GM18858 (cell line): ENCODE measurements around the gene SLC25A48.
A peak's percentile ranks its signal among the peaks of the same experiment; 100 is the strongest.

Experiments
- ATAC-seq: cut with Tn5 transposase; IDR thresholded peaks from one replicate; pipeline ENCODE4 v1.9.1; 2021; ENCODE audit not compliant: unreplicated experiment

The SLC25A48 gene

GRCh38 chr5:135834639-135835529 is at the start of gene SLC25A48:
TSS of gene SLC25A48 (plus strand) at chr5:135834663. CDS start at chr5:135834848, 185 bp downstream.
- peak; percentile 62 for ATAC-seq

GRCh38 chr5:135800656-135801055 is 33.8 kb upstream of the SLC25A48 start:
- no peak for ATAC-seq

GRCh38 chr5:135810188-135810943 is 24.1 kb upstream of the SLC25A48 start:
- ATAC-seq = no peak

- no peak for ATAC-seq
These were observed 23.5 kb upstream of the SLC25A48 start for GRCh38 chr5:135811007-135811406.

- ATAC-seq = no peak
These were observed 20.7 kb upstream of the SLC25A48 start for GRCh38 chr5:135813758-135814157.

- ATAC-seq = no peak
These were observed 20.1 kb upstream of the SLC25A48 start for GRCh38 chr5:135814316-135814715.

GRCh38 chr5:135814812-135815211 is 19.7 kb upstream of the SLC25A48 start:
- no peak for ATAC-seq

GRCh38 chr5:135821061-135821801 is 13.2 kb upstream of the SLC25A48 start:
- no peak for ATAC-seq

GRCh38 chr5:135821802-135822201 is 12.7 kb upstream of the SLC25A48 start:
- ATAC-seq = no peak

GRCh38 chr5:135822286-135822685 is 12.2 kb upstream of the SLC25A48 start:
- no peak for ATAC-seq

- ATAC-seq = no peak
These were observed 11.5 kb upstream of the SLC25A48 start for GRCh38 chr5:135822959-135823358.

- no peak for ATAC-seq
These were observed 10.6 kb upstream of the SLC25A48 start for GRCh38 chr5:135823881-135824280.

- no peak for ATAC-seq
These were observed 9.9 kb upstream of the SLC25A48 start for GRCh38 chr5:135824541-135825041.

- no peak for ATAC-seq
These were observed 8.9 kb upstream of the SLC25A48 start for GRCh38 chr5:135825373-135826220.

- ATAC-seq = no peak
These were observed 8.3 kb upstream of the SLC25A48 start for GRCh38 chr5:135826221-135826525.

GRCh38 chr5:135826994-135827671 is 7.3 kb upstream of the SLC25A48 start:
- ATAC-seq = no peak

GRCh38 chr5:135827965-135828781 is 6.3 kb upstream of the SLC25A48 start:
- no peak for ATAC-seq

- ATAC-seq = no peak
These were observed 5.7 kb upstream of the SLC25A48 start for GRCh38 chr5:135828782-135829127.

- ATAC-seq = no peak
These were observed 5.3 kb upstream of the SLC25A48 start for GRCh38 chr5:135829179-135829578.
